RPMI8226 (cell line): Measurements from ENCODE around the gene APOBEC3G.

Experiments used
- DNase-seq: peaks from one replicate; pipeline ENCODE4 v3.0.0-alpha.2; 2015

Gene APOBEC3G

GRCh38 chr22:39128508-39128907, 51.4 kb downstream of the APOBEC3G start:
- DNase-seq = peak; percentile 91

GRCh38 chr22:39129081-39129480, 52.0 kb downstream of the APOBEC3G start:
- no peak for DNase-seq

- no peak for DNase-seq
Measured at GRCh38 chr22:39129746-39130145, 52.7 kb downstream of the APOBEC3G start.

- no peak for DNase-seq
Measured at GRCh38 chr22:39130152-39130704, 53.2 kb downstream of the APOBEC3G start.

- DNase-seq = no peak
Measured at GRCh38 chr22:39130892-39131855, 54.1 kb downstream of the APOBEC3G start.

- DNase-seq = no peak
Measured at GRCh38 chr22:39132281-39132680, 55.2 kb downstream of the APOBEC3G start.

GRCh38 chr22:39132871-39133524, 55.9 kb downstream of the APOBEC3G start:
- DNase-seq = no peak

- DNase-seq = no peak
Measured at GRCh38 chr22:39133871-39134270, 56.8 kb downstream of the APOBEC3G start.

- DNase-seq = no peak
Measured at GRCh38 chr22:39134366-39135091, 57.5 kb downstream of the APOBEC3G start.

- peak; percentile 81 for DNase-seq
Measured at GRCh38 chr22:39135092-39135896, 58.2 kb downstream of the APOBEC3G start.

GRCh38 chr22:39136317-39136716, 59.2 kb downstream of the APOBEC3G start:
- no peak for DNase-seq
